HepG2 (cell line): ENCODE data around the gene RPS6KA5. TPM values are rescaled to one million over a fixed set of nuclear protein-coding genes. Genes with fewer than 3 reads are reported as not detected.

Source experiments
- ATAC-seq: fragments of 200-7000 bp; cut with Tn5 transposase; 3 replicates; pipeline ENCODE4 v1.9.1; 2020; ENCODE audit warnings: mild to moderate bottlenecking, moderate library complexity
- BruUV-seq: library from RNA; stranded (reverse); fragments of 400-500 nt; replicated peaks from 2 replicates; lab custom pipeline; 2021; lab: Mats Ljungman, UMichigan
- CTCF ChIA-PET: fragments of 300-600 bp; formaldehyde crosslinking; extraction: SDS; loops from one replicate; lab custom pipeline; 2021; ENCODE audit warnings: low total read pairs, inconsistent platforms, low intra/inter-chr PET ratio; lab: Yijun Ruan, JAX
- POLR2A ChIA-PET: fragments of 350-600 bp; sonication (Branson Sonifier 250); formaldehyde crosslinking; loops from one replicate; lab custom pipeline; 2020; ENCODE audit warnings: antibody characterized with exemption, inconsistent platforms; lab: Yijun Ruan, JAX
- DNase-seq: peaks from one replicate; pipeline ENCODE4 v3.0.0-alpha.2; 2015; ENCODE audit warnings: low spot score
- FAIRE-seq: peaks from 3 replicates; lab custom pipeline; 2011; peaks lifted over from hg19 to GRCh38; lab: Jason Lieb, UNC
- H2AFZ ChIP-seq: one replicate; pipeline ENCODE4 v1.6.1; 2011; ENCODE audit warnings: low read length, inconsistent platforms
- H3K27ac ChIP-seq: fragments of 300-600 bp; 3 replicates; pipeline ENCODE4 v1.8.0; 2011; ENCODE audit warnings: mixed run types, mild to moderate bottlenecking, mixed read lengths, low read length, inconsistent platforms; ENCODE audit not compliant: insufficient read depth; ENCODE audit errors: extremely low read length
- H3K27me3 ChIP-seq, 2 experiments: fragments of 200-600 bp in 1 of 2; 2 replicates in 1 of 2; 3 replicates in 1 of 2; pipeline versions ENCODE4 v1.6.0 to v1.8.0; 2011; ENCODE audit warnings: low read length in 2 of 2, mild to moderate bottlenecking in 2 of 2, moderate library complexity in 2 of 2, inconsistent platforms in 1 of 2; ENCODE audit not compliant: insufficient read depth in 2 of 2, control insufficient read depth in 1 of 2
- H3K36me3 ChIP-seq, 2 experiments: fragments of 200-600 bp in 1 of 2; replicated peaks in 1 of 2; 2 replicates in 1 of 2; 3 replicates in 1 of 2; pipeline versions ENCODE4 v1.5.1 to v1.8.0; 2011; ENCODE audit warnings: low read length in 2 of 2, inconsistent platforms in 1 of 2; ENCODE audit not compliant: insufficient read depth in 2 of 2, control insufficient read depth in 1 of 2
- H3K4me1 ChIP-seq: 2 replicates; pipeline ENCODE4 v1.5.1; 2012; ENCODE audit warnings: low read length, inconsistent platforms; ENCODE audit not compliant: insufficient read depth
- H3K4me2 ChIP-seq: 2 replicates; pipeline ENCODE4 v1.6.0; 2011; ENCODE audit warnings: low read depth, low read length, inconsistent platforms
- H3K4me3 ChIP-seq, 3 experiments: fragments of 200-600 bp in 1 of 3; sonication (generic), shearing (Covaris generic) in 1 of 3; replicated peaks in 1 of 3; 2 replicates each; pipeline ENCODE4 v1.5.1; 2011 to 2016; ENCODE audit warnings: low read length in 3 of 3, inconsistent platforms in 2 of 3, low read depth in 2 of 3, mild to moderate bottlenecking in 2 of 3, control low read depth in 1 of 3, mixed read lengths in 1 of 3; ENCODE audit not compliant: insufficient read depth in 1 of 3
- H3K79me2 ChIP-seq: one replicate; pipeline ENCODE4 v1.6.1; 2011; ENCODE audit warnings: low read length, inconsistent platforms; ENCODE audit not compliant: insufficient read depth
- H3K9ac ChIP-seq: 2 replicates; pipeline ENCODE4 v1.6.0; 2011; ENCODE audit warnings: mild to moderate bottlenecking, low read depth, low read length, inconsistent platforms; ENCODE audit not compliant: insufficient read depth
- H3K9me3 ChIP-seq: 2 replicates; pipeline ENCODE4 v1.5.1; 2012; ENCODE audit warnings: mild to moderate bottlenecking, low read length
- H4K20me1 ChIP-seq: 2 replicates; pipeline ENCODE4 v1.6.0; 2011; ENCODE audit warnings: inconsistent platforms, mild to moderate bottlenecking, low read length, moderate library complexity; ENCODE audit not compliant: insufficient read depth
- ATF7 ChIP-seq, 2 experiments: fragments of 450-650 bp in 1 of 2; sonication (generic) in 1 of 2; formaldehyde crosslinking in 1 of 2; IDR thresholded peaks; 2 replicates each; pipeline versions ENCODE4 v1.4.0 to v1.6.1; 2016 to 2020; ENCODE audit warnings: antibody characterized with exemption in 1 of 2, mild to moderate bottlenecking in 1 of 2, missing genetic modification reagents in 1 of 2
- MLX ChIP-seq: IDR thresholded peaks from 2 replicates; pipeline ENCODE4 v1.6.1; 2016
- SIX1 ChIP-seq: sonication (generic); formaldehyde crosslinking; IDR thresholded peaks from 2 replicates; pipeline ENCODE4 v1.4.0; 2020; ENCODE audit warnings: missing genetic modification reagents, borderline replicate concordance
- TAF1 ChIP-seq: sonication (generic); formaldehyde crosslinking; IDR thresholded peaks from 2 replicates; pipeline ENCODE4 v1.4.0; 2020; ENCODE audit warnings: missing genetic modification reagents
- ZNF557 ChIP-seq: sonication (generic); formaldehyde crosslinking; IDR thresholded peaks from 2 replicates; pipeline ENCODE4 v1.4.0; 2020; ENCODE audit warnings: missing genetic modification reagents
- ZNF567 ChIP-seq: sonication (generic); formaldehyde crosslinking; IDR thresholded peaks from 2 replicates; pipeline ENCODE4 v1.8.1; 2023; ENCODE audit warnings: mild to moderate bottlenecking, missing genetic modification reagents, borderline replicate concordance
- WGBS: methylation state at CpG from one replicate; pipeline ENCODE4 v1.1.6; 2017; ENCODE audit warnings: low lambda C conversion rate; 5-methylcytosine and 5-hydroxymethylcytosine counted together
- in situ Hi-C: cut with HindIII; loops from 2 replicates; pipeline ENCODE4 v1.10.0; 2017; ENCODE audit warnings: low pct_unique_long_range_greater_than_20kb; ENCODE audit not compliant: extremely low pct_ligation_motif_present
- intact Hi-C: fragments of 100-400 bp; cut with micrococcal nuclease; formaldehyde crosslinking; loops from one replicate; pipeline ENCODE4 v1.10.0; 2022; ENCODE audit not compliant: unreplicated experiment
- polyA plus RNA-seq, 8 experiments: library from polyadenylated mRNA; depleted of rRNA in 3 of 8; stranded (reverse) in 7 of 8; unstranded in 1 of 8; fragments of >200 nt; fragmentation: Illumina TruSeq in 4 of 8; extraction: Trizol in 4 of 8; gene quantifications; 2 replicates each; pipeline versions ENCODE4 v1.2.1 to v1.2.3, GENCODE V29; 2011 to 2016; ENCODE audit warnings: low read depth in 4 of 8, missing spikeins in 1 of 8, mixed read lengths in 1 of 8; ENCODE audit not compliant: insufficient read depth in 1 of 8
- small RNA-seq, 3 experiments: library from RNA; depleted of rRNA; stranded (forward); fragments of <200 nt; gene quantifications; one replicate each; pipeline ENCODE3, GENCODE V24; 2012; ENCODE audit warnings: low read depth in 2 of 3, low replicate concordance in 1 of 3; ENCODE audit not compliant: insufficient read length in 3 of 3, insufficient read depth in 2 of 3
- total RNA-seq, 5 experiments: library from RNA; depleted of rRNA; stranded (reverse); fragments of >200 nt; fragmentation: Illumina TruSeq; extraction: Trizol; gene quantifications; 2 replicates each; pipeline ENCODE4 v1.2.3, GENCODE V29; 2016; ENCODE audit warnings: low read depth in 1 of 5

RPS6KA5 gene
- total and polyA plus RNA-seq, 2 of the 13 experiments (the other 11 are each of a cell fraction or from before 2014, with no cell fraction given): 0.50 to 0.58 TPM

- Histone ChIP-seq H4K20me1 (no peaks in the 10 kb centered on the region), H3K27ac (no peak overlapping the region), H3K4me3 (no peak overlapping the region), H2AFZ (no peak overlapping the region), H3K36me3 (no peaks in the 10 kb centered on the region), H3K9ac (no peak overlapping the region), H3K4me1 (no peaks in the 10 kb centered on the region)
- no peak for DNase-seq
- WGBS: 74% methylated on average over 10 of the region's 13 CpGs
- no peak for FAIRE-seq
- intact Hi-C loops: no loop called here
- TF ChIP-seq MLX (no peak), ATF7 (IDR thresholded peaks at IDR 0.05) (no peak), ATF7 (CRISPR knock-in tag; IDR thresholded peaks at IDR 0.05) (no peak), TAF1 (CRISPR knock-in tag) (no peak), SIX1 (CRISPR knock-in tag) (no peak), ZNF557 (CRISPR knock-in tag) (no peak), ZNF567 (CRISPR knock-in tag) (no peak)
- TF ChIP-seq, all 625 proteins: peak for 0
- no TSS peak for BruUV-seq
- POLR2A ChIA-PET: no interaction called here
- Histone ChIP-seq H3K79me2 (no peaks in the 10 kb centered on the region), H3K27me3 (no peaks in the 10 kb centered on the region; a peak in 1 of 5 replicates), H3K4me2 (no peak overlapping the region), H3K9me3 (no peaks in the 10 kb centered on the region)
- CTCF ChIA-PET: no interaction called here
- ATAC-seq: no peak
- in situ Hi-C loops: no loop called here
Measured at GRCh38 chr14:90797919-90798318, 262.5 kb downstream of the RPS6KA5 start.

Small RNA genes lying within 50 kb of the gene (small RNA-seq; reads per million reads assigned to genes)
- 0 reads per million in 3 experiments for gene RNU7-30P

Other genes with a start within 250 kb of the RPS6KA5 start
- 1.3 and 2.4 TPM in 2 replicates for gene TTC7B, start 244.2 kb downstream of the RPS6KA5 start, total RNA-seq (2016; rRNA removed; fragmentation: Illumina TruSeq; extraction: Trizol)
- gene TTC7B, start 244.2 kb downstream of the RPS6KA5 start, polyA plus RNA-seq (2011; rRNA removed): 3.2 and 4.5 TPM in 2 replicates
- gene DGLUCY, start 53.4 kb upstream of the RPS6KA5 start, total RNA-seq (2016; rRNA removed; fragmentation: Illumina TruSeq; extraction: Trizol): 16.6 and 36.3 TPM in 2 replicates
- gene DGLUCY, start 53.4 kb upstream of the RPS6KA5 start, polyA plus RNA-seq (2011; rRNA removed): 14.8 and 18.8 TPM in 2 replicates
- not detected in 2 replicates for gene GPR68, start 184.1 kb upstream of the RPS6KA5 start, total RNA-seq (2016; rRNA removed; fragmentation: Illumina TruSeq; extraction: Trizol)
- gene GPR68, start 184.1 kb upstream of the RPS6KA5 start, polyA plus RNA-seq (2011; rRNA removed): not detected in 2 replicates